Activated naive CD8-positive, alpha-beta T cell treated with anti-CD3 and anti-CD28 coated beads, Interleukin-2, amount 10 ng/mL, durations not matched to agents 7 days and 5 days (primary cell): ENCODE results near the gene PNMA6F. TPM values are rescaled to one million over a fixed set of nuclear protein-coding genes. Genes with fewer than 3 reads are reported as not detected.
"Not testable (repeated sequence)": the region's sequence is repeated elsewhere in the genome, so short reads cannot be mapped to it uniquely, and the experiment has no call there.

Experiments used
- ATAC-seq: fragments of 150-1000 bp; cut with Tn5 transposase; one replicate; pipeline ENCODE4 v1.10.0; 2021; ENCODE audit warnings: low read depth, moderate library complexity
- POLR2A ChIA-PET: fragments of 350-600 bp; sonication (Branson Sonifier 250); formaldehyde crosslinking; loops from one replicate; lab custom pipeline; 2021; ENCODE audit warnings: antibody characterized with exemption; lab: Charles Lee
- DNase-seq: peaks from one replicate; pipeline ENCODE4 v3.0.0; 2021
- H3K27ac Mint-ChIP-seq: one replicate; pipeline ENCODE4 v1.8.0; 2022; ENCODE audit warnings: mild to moderate bottlenecking, mixed read lengths
- H3K27me3 Mint-ChIP-seq: one replicate; pipeline ENCODE4 v1.8.0; 2022; ENCODE audit warnings: mild to moderate bottlenecking, moderate library complexity, mixed read lengths
- H3K36me3 Mint-ChIP-seq: one replicate; pipeline ENCODE4 v1.8.0; 2021; ENCODE audit warnings: mild to moderate bottlenecking, mixed read lengths
- H3K4me1 Mint-ChIP-seq: one replicate; pipeline ENCODE4 v1.8.0; 2021; ENCODE audit warnings: mixed read lengths
- H3K4me3 Mint-ChIP-seq: one replicate; pipeline ENCODE4 v1.8.0; 2022; ENCODE audit warnings: mild to moderate bottlenecking, moderate library complexity, mixed read lengths
- H3K9me3 Mint-ChIP-seq: one replicate; pipeline ENCODE4 v1.8.0; 2021; ENCODE audit warnings: mixed read lengths
- total RNA-seq, 2 experiments: library from RNA; stranded (reverse); gene quantifications; one replicate each; pipeline ENCODE4 v1.2.3, GENCODE V29; 2021

The PNMA6F gene
- total RNA-seq, 2 experiments from 2014 or later, result not detected

GRCh38 chrX:153275418-153275817 is 46.1 kb downstream of the PNMA6F start:
- H3K4me1 Mint-ChIP-seq, H3K4me3 Mint-ChIP-seq, H3K36me3 Mint-ChIP-seq, H3K27me3 Mint-ChIP-seq, H3K27ac Mint-ChIP-seq, ATAC-seq, DNase-seq, POLR2A ChIA-PET, H3K9me3 Mint-ChIP-seq: not testable (repeated sequence)

GRCh38 chrX:153272584-153272983 is 49.0 kb downstream of the PNMA6F start:
- not testable (repeated sequence) for H3K9me3 Mint-ChIP-seq

GRCh38 chrX:153272070-153272469 is 49.5 kb downstream of the PNMA6F start:
- H3K9me3 Mint-ChIP-seq, H3K4me3 Mint-ChIP-seq, H3K4me1 Mint-ChIP-seq, H3K36me3 Mint-ChIP-seq, DNase-seq, POLR2A ChIA-PET, H3K27me3 Mint-ChIP-seq, H3K27ac Mint-ChIP-seq, ATAC-seq: not testable (repeated sequence)

More at GRCh38 chrX:153272584-153272983, 49.0 kb downstream of the PNMA6F start:
- DNase-seq, H3K4me1 Mint-ChIP-seq, H3K27ac Mint-ChIP-seq, H3K27me3 Mint-ChIP-seq, ATAC-seq, H3K36me3 Mint-ChIP-seq, H3K4me3 Mint-ChIP-seq, POLR2A ChIA-PET: not testable (repeated sequence)

Other genes starting within 250 kb of the PNMA6F start
- gene PNMA6A, start 249.3 kb downstream of the PNMA6F start, total RNA-seq, result under 1 TPM; 0.40 to 0.97 TPM
- gene MAGEA1, start 142.5 kb downstream of the PNMA6F start, total RNA-seq, result not detected
- 10 to 100 TPM; 22.6 to 24.6 TPM for gene ZNF275, start 12.4 kb upstream of the PNMA6F start, total RNA-seq
- gene PNMA6E, start 79.6 kb upstream of the PNMA6F start, total RNA-seq, result not detected
- gene ZFP92, start 89.7 kb upstream of the PNMA6F start, total RNA-seq, result 1 to 10 TPM; 1.1 to 1.2 TPM
- 1 to 10 TPM; 2.2 to 3.1 TPM for gene TREX2, start 124.3 kb upstream of the PNMA6F start, total RNA-seq
- gene HAUS7, start 148.8 kb upstream of the PNMA6F start, total RNA-seq, result 10 to 100 TPM; 35.4 to 36.5 TPM
- gene BGN, start 173.2 kb upstream of the PNMA6F start, total RNA-seq, result not detected
- not detected for gene ATP2B3, start 195.9 kb upstream of the PNMA6F start, total RNA-seq